Osteocyte (in vitro differentiated cells): ENCODE data around the gene CALCOCO1. TPM values are rescaled to one million over a fixed set of nuclear protein-coding genes. Genes with fewer than 3 reads are reported as not detected.
"Not testable (repeated sequence)": the region's sequence is repeated elsewhere in the genome, so short reads cannot be mapped to it uniquely, and the experiment has no call there.

Experiments used
- DNase-seq: peaks from one replicate; pipeline ENCODE4 v3.0.0; 2021; ENCODE audit warnings: mixed read lengths; ENCODE audit not compliant: unreplicated experiment; ENCODE audit errors: extremely low spot score
- H3K27ac Mint-ChIP-seq: one replicate; pipeline ENCODE4 v1.8.0; 2021; ENCODE audit warnings: mild to moderate bottlenecking, mixed read lengths; ENCODE audit not compliant: unreplicated experiment
- H3K27me3 Mint-ChIP-seq: one replicate; pipeline ENCODE4 v1.8.0; 2021; ENCODE audit warnings: mixed read lengths; ENCODE audit not compliant: unreplicated experiment
- H3K36me3 Mint-ChIP-seq: one replicate; pipeline ENCODE4 v1.8.0; 2021; ENCODE audit warnings: mixed read lengths; ENCODE audit not compliant: unreplicated experiment
- H3K4me1 Mint-ChIP-seq: one replicate; pipeline ENCODE4 v1.8.0; 2021; ENCODE audit warnings: mixed read lengths; ENCODE audit not compliant: unreplicated experiment
- H3K4me3 Mint-ChIP-seq: one replicate; pipeline ENCODE4 v1.8.0; 2021; ENCODE audit warnings: mild to moderate bottlenecking, moderate library complexity, mixed read lengths; ENCODE audit not compliant: unreplicated experiment
- H3K9me3 Mint-ChIP-seq: one replicate; pipeline ENCODE4 v1.8.0; 2021; ENCODE audit warnings: mixed read lengths; ENCODE audit not compliant: unreplicated experiment
- total RNA-seq: library from RNA; stranded (reverse); gene quantifications from 2 replicates; pipeline ENCODE4 v1.2.1, GENCODE V29; 2021
- TF ChIP-seq, protein P1 (sequence below): fragments of 200-600 bp; sonication (generic); IDR thresholded peaks from 2 replicates; pipeline ENCODE4 v1.5.0; 2021; ENCODE audit warnings: antibody characterized with exemption, mild to moderate bottlenecking, moderate library complexity

The CALCOCO1 gene
- total RNA-seq, 1 donor from 2014 or later = 198 TPM

DNA sequence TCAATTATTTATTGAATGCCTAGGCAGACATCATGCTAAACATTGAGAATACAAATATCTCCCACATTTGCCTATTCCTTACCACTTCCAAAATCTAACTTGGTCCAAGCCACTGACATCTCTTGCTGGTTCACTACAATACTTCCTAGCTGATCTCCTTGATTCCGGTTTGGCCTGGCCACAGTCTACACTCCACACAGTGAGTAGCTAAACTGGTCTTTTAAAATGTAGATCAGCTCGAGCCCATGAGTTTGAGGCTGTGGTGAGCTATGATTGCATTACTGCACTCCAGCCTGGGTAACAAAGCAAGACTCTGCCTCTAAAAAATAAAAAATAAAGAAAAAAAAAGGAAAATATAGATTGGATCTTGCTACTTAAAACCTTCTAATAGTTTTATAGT, 43.8 kb downstream of the CALCOCO1 start:
- TF ChIP-seq, protein P1, sequence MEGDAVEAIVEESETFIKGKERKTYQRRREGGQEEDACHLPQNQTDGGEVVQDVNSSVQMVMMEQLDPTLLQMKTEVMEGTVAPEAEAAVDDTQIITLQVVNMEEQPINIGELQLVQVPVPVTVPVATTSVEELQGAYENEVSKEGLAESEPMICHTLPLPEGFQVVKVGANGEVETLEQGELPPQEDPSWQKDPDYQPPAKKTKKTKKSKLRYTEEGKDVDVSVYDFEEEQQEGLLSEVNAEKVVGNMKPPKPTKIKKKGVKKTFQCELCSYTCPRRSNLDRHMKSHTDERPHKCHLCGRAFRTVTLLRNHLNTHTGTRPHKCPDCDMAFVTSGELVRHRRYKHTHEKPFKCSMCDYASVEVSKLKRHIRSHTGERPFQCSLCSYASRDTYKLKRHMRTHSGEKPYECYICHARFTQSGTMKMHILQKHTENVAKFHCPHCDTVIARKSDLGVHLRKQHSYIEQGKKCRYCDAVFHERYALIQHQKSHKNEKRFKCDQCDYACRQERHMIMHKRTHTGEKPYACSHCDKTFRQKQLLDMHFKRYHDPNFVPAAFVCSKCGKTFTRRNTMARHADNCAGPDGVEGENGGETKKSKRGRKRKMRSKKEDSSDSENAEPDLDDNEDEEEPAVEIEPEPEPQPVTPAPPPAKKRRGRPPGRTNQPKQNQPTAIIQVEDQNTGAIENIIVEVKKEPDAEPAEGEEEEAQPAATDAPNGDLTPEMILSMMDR = no peak
- Mint-ChIP-seq H3K4me3 (no peak overlapping the region), H3K27me3 (peaks cover 22% of the 10 kb centered on the region), H3K27ac (no peak overlapping the region), H3K4me1 (no peaks in the 10 kb centered on the region), H3K9me3 (no peaks in the 10 kb centered on the region), H3K36me3 (no peaks in the 10 kb centered on the region)
- no peak for DNase-seq

DNA sequence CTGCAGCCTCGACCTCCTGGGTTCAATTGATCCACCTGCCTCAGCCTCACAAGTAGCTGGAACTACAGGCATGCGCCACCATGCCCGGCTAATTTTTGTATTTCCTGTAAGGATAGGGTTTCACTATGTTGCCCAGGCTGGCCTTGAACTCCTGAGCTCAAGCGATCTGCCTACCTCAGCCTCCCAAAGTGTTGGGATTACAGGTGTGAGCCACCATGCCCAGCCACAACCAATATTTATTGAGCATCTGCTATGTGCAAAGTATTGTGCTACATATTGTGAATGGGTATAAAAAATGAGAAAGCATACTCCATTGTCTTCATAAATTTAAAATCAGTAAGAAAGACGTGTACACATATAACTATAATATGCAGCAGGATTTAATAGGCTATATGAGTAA, 47.2 kb downstream of the CALCOCO1 start:
- H3K9me3 Mint-ChIP-seq, H3K4me3 Mint-ChIP-seq, DNase-seq, H3K27ac Mint-ChIP-seq, H3K4me1 Mint-ChIP-seq, H3K36me3 Mint-ChIP-seq: not testable (repeated sequence)
- peaks cover 21% of the 10 kb centered on the region for H3K27me3 Mint-ChIP-seq

DNA sequence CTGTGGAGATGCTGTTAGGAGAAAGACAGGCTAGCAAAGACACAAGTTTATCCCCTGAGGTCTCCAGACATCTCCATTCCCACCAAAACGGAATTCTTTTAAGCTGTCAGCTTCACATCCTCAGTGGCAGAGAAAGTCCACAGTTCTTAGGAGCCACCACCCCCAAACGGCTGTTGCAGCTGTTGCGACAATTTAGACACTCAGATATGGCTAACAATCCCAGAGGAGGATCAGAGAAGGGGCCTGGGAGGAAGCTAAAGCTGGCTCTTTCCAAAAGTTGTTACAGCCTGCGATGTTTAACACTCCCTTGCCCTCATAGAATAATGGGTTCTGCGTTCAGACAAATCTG, 49.5 kb downstream of the CALCOCO1 start:
- peaks cover 8% of the 10 kb centered on the region for H3K36me3 Mint-ChIP-seq
- TF ChIP-seq, protein P1 = no peak
- H3K9me3 Mint-ChIP-seq = no peaks in the 10 kb centered on the region
- DNase-seq = no peak
- peaks cover 21% of the 10 kb centered on the region for H3K27me3 Mint-ChIP-seq
- no peak overlapping the region for H3K27ac Mint-ChIP-seq
- H3K4me1 Mint-ChIP-seq = peaks cover 13% of the 10 kb centered on the region
- no peak overlapping the region for H3K4me3 Mint-ChIP-seq

DNA sequence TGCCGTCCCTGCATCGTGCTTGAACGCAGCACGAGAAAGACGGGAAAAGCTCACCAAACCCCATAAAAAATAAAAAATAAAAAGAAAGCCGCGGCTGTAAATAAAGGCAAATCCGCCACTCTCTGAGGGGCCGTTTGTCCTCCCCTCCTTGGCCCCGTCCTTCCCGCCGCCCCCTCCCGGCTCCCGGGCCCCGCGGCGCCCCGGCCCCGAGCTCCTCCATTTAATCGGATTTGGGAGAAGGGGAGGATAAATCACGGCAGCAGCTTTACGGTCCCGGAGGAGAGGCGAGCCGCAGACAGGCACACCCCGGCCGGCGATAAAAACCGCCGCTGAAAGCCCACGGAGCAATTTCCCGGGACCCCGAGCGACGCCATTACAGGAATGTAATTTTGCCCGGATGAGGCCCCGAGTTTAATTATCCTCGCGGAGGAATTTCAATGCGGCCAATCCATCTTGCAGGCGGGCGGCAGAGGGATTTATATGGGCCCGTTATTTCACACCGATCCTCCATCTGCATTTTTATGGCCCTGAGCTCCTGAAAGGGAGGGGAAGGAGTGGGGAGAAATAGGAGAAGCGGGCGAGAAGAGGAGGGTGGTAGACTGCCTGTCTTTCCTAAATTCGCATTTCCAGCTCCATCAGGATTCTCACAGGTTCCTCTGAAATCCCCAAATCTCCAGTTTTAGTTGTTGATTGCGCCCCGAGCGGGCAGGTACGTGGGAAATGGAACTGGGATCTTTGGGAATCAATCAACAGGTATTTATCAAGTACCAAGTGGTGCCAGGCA, 50.0 kb downstream of the CALCOCO1 start:
- H3K4me3 Mint-ChIP-seq = no peak overlapping the region
- H3K9me3 Mint-ChIP-seq = no peaks in the 10 kb centered on the region
- H3K4me1 Mint-ChIP-seq = peaks cover 13% of the 10 kb centered on the region
- peak overlapping the region; percentile 52 for H3K27ac Mint-ChIP-seq
- peaks cover 21% of the 10 kb centered on the region for H3K27me3 Mint-ChIP-seq
- TF ChIP-seq, protein P1 = no peak
- peaks cover 8% of the 10 kb centered on the region for H3K36me3 Mint-ChIP-seq
- no peak for DNase-seq

DNA sequence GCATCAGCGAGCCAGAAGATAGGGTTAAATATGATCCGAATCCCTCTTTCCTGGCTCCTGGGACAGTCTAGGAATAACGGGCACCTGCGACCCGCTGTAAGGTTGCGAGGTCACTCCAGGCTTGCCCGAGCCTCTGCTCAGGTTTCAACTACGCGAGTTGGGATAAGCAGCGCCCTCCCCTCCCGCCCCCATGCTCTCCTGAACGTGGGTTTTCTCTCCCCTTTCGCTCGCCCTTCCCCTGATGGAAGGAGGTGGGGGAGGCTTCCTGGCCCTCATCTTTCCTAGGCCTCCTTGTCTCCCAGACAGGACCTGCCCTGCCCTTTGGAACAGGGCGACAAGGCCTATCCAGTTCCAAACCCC, 50.6 kb downstream of the CALCOCO1 start:
- peak overlapping the region; percentile 98 for H3K4me3 Mint-ChIP-seq
- no peaks in the 10 kb centered on the region for H3K9me3 Mint-ChIP-seq
- peaks cover 8% of the 10 kb centered on the region for H3K36me3 Mint-ChIP-seq
- peaks cover 13% of the 10 kb centered on the region for H3K4me1 Mint-ChIP-seq
- TF ChIP-seq, protein P1 = no peak
- peak overlapping the region; percentile 92 for H3K27ac Mint-ChIP-seq
- DNase-seq = no peak
- peaks cover 21% of the 10 kb centered on the region for H3K27me3 Mint-ChIP-seq
